HL-60/S4 (cell line): ENCODE measurements around the gene CPT1A.

Source experiments
- in situ Hi-C: fragments of 300-500 bp; cut with MboI; formaldehyde crosslinking; loops from 2 replicates; pipeline ENCODE4 v1.14.3; 2022; ENCODE audit warnings: low sequenced_read_pairs

CPT1A gene

DNA sequence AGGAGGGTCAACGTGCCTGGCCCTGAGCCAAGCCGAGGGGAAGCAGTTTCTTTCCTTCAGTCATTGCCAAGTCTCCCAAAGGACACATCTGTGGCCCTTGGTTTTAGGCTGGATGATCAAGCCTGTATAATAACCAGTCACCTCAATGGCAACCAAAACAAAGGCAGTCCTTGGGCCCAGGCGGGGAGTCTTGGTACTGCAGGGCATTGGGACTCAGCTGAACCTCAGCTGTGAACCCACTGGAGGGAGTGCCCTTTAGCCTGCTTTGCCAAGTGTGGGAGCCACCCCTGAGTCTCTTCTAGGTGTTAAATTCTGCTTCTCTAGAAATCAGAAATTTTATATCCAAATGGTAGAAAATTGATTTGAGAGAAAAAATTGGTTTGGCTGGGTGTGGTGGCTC is 36.9 kb downstream of the CPT1A start:
- in situ Hi-C loops: no loop called here

DNA sequence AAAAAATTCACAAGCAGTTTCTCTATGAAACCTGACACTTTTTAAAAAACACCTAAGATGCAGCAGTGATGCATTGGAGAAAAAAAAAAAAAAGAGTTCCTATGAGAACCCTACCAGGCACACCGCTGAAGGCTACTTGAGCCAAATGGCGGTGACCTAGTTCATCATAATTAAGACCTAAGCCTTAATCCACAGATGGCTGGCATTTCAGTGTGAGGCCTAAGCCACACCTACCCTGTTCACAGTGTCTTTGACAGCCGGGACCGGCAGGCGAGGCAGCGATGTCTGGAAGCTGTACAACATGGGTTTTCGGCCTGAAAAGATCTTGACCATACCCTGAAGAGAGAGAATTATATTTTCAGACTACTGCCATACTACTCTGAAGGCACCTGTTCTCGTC is 38.0 kb downstream of the CPT1A start:
- in situ Hi-C loops: no loop called here

DNA sequence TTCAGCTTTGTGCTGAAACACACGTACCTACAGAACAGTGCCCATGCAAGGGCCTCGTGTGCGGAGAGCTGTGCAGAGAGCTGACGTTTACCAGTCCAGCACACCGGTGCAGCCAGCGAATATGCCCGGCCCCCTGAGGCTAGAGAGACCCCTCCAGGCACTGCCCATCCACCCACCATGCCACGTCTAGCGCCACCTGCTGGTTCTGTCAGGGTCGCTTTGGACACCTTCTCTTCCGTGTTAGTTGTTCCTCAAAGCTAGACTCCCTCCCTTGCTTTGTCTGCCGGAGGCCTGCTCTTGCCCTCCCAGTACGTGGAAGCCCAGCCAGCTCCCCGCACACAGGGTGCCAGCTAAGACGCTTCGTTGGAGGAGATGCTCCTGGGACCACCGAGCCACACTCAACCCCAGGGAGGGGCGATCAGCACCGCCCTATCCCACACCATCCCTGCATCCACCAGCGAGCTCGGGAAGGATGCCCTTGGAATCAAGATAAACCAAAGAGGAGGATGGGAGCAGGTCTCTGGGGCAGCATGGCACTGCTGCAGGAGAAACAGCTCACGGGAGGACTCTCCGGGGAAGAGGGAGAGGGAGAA is 43.4 kb downstream of the CPT1A start:
- in situ Hi-C loops: no loop called here

DNA sequence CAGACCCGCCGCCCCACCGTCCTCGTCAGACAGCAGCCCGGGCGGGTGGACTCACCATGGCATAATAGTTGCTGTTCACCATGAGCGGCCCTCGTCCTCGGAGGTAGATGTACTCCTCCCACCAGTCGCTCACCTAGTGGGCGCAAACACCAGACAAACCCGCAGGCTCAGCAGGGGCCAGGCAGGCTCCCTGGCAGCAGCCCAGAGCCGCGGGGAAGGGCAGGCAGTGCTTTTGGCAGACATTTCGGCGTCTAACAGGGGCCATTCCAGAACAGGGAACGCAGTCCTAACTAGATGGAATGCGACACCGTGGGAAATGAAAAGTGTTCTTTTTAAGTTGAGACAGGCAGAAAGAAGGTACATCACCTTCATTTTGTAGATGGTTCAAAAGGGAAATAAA is 44.9 kb downstream of the CPT1A start:
- in situ Hi-C loops: no loop called here

GRCh38 chr11:68792400-68792966 is 49.2 kb downstream of the CPT1A start:
- in situ Hi-C loops: no loop called here

GRCh38 chr11:68784653-68785052 is 57.1 kb downstream of the CPT1A start:
- in situ Hi-C loops: no loop called here

GRCh38 chr11:68783216-68783821 is 58.4 kb downstream of the CPT1A start:
- in situ Hi-C loops: no loop called here

DNA sequence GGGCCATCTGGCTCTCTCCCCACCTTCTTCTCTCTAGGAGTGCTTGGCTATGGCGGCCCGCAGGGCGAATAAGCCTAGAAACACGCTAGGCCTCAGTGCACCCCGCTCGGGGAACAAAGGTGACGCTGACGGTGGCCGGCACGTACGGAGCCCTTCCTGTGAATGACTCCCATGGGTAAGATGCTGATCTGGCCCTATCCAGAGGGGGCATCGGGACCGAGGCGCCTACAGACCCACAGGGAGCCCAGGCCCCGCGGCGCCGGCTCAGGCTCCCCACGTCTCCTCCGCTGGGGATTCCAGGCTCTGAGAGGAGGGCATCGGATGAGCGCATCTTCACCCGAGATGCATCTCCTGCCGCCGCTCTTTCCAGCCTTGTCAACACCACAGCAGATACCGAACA is 59.0 kb downstream of the CPT1A start:
- in situ Hi-C loops: no loop called here

DNA sequence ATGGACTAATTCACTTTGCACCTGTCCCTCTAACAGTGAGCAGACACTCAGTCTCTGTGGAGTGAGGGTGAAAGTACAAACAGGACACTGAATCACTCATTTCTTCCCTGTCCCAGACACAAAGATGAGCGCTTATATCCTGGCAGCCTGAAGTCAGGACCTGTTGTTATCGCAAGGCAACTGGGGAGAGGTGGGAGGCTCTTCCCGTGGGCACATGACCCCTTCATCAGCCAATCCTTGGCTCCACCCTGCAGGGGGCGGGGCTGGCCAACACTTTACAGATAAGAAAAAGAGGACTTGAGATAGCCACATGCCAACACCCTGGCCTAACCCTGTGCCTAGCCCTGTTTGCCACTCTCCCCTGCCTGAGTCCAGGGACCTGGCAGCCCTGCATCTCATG is 60.9 kb downstream of the CPT1A start:
- in situ Hi-C loops: no loop called here

GRCh38 chr11:68778205-68778604 is 63.5 kb downstream of the CPT1A start:
- in situ Hi-C loops: no loop called here

DNA sequence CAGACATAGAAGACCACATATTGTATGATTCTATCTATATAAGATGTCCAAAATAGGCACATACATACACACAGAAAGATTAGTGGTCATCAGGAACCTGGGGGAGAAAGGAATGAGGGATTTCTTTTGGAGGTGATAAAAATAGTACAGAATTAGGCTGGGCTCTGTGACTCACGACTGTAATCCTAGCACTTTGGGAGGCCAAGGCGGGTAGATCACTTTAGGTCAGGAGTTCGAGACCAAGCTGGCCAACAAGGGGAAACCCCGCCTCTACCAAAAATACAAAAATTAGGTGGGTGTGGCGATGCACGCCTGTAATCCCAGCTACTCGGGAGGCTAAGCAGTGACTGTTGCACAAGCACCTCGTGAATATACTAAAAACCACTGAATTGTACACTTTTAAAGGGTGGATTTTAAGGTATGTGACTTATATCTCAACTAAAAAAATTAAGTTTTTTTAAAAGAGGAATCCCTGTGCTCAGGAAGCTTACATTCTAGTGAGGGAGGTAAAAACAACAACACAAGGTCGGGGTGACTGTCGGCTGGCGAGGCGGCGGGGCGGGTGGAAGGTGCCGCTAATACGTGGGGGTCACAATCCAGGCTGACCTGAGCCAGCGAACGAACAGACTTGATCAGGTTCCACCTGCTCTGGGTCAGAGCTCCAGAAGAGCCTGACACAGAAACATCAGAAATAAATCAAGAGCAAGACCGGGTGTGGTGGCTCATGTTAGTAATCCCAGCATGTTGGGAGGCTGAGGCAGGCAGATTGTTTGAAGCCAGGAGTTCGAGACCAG is 65.1 kb downstream of the CPT1A start:
- in situ Hi-C loops: no loop called here

DNA sequence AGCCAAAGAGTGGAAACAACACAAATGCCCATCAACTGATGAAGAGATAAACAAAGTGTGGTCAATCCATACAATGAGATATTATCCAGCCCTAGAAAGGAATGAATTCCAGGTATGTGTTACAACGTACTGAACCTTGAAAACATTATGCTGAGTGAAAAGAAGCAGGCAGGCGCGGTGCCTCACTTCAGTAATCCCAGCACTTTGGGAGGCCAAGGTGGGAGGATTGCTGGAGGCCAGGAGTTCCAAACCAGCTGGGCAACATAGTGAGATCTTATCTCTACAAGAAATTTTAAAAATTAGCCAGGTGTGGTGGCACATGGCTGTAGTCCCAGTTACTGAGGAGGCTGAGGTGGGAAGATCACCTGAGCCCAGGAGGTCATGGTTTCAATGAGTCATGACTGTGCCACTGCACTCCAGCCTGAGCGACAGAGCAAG is 65.7 kb downstream of the CPT1A start:
- in situ Hi-C loops: no loop called here

- in situ Hi-C loops: no loop called here
Observed at GRCh38 chr11:68774194-68774585, 67.5 kb downstream of the CPT1A start.

- in situ Hi-C loops: no loop called here
Observed at GRCh38 chr11:68773521-68774193, 68.1 kb downstream of the CPT1A start.

GRCh38 chr11:68772936-68773335 is 68.8 kb downstream of the CPT1A start:
- in situ Hi-C loops: no loop called here

GRCh38 chr11:68770781-68771180 is 70.9 kb downstream of the CPT1A start:
- in situ Hi-C loops: no loop called here

- in situ Hi-C loops: no loop called here
Observed at GRCh38 chr11:68767672-68768071, 74.0 kb downstream of the CPT1A start.

GRCh38 chr11:68766786-68767185 is 74.9 kb downstream of the CPT1A start:
- in situ Hi-C loops: no loop called here

DNA sequence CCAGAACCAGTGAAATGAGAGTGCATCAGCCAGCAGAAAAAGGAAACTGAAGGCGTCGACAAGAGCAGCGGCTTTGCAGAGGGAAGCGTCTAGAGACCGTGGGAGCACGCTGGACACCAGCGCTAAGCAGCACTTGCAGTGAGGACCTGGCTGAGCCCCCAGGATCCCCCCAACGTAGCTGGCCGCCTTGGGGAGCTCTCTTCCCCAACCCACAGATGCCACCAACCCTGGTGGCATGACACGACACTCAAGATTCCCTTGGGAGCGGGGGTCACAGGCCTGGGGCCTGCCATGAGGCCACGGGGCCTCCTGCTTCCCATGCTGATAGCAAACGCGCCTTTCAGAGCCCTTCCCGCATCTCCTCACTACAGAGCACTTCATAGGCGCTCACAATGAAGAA is 77.0 kb downstream of the CPT1A start:
- in situ Hi-C loops: no loop called here

DNA sequence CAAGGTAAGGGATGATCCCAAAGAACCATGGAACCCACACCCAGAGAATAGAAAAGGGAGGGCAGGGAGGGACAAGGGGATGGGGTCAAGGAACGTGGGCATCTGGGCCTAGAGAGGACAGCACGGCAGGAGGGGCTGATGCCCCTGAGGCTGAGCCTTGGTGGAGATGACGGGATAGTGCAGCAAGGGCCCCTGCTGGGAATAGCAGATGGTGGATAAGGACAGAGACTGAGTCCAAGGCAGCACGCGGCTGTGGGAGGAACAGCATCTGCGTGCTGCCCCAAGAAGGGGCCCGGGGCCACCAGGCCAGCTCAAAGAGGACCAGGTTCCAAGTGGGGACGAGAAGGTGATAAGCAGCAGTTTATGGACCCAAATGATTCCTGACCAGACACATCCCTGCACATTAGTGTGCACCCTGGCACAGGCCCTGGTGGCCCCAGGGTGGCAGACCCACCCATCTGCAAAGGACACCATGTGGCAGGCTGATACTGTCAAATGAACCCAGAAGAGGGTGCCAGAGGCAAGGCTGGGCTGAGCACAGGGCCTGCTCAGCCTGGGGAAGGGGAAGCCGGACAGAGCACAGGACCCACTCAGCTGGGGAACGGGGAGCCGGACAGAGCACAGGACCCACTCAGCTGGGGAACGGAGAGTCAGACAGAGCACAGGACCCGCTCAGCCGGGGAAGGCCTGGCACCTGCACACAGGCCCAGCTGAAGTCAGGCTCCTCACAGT is 77.6 kb downstream of the CPT1A start:
- in situ Hi-C loops: no loop called here
